ENCODE measurements around the gene CAMK2B. TPM values are rescaled to one million over a fixed set of nuclear protein-coding genes. Genes with fewer than 3 reads are reported as not detected.

The CAMK2B gene
- total RNA-seq, 4 donors from 2014 or later: 0.26 to 0.95 (median 0.69) TPM

DNA sequence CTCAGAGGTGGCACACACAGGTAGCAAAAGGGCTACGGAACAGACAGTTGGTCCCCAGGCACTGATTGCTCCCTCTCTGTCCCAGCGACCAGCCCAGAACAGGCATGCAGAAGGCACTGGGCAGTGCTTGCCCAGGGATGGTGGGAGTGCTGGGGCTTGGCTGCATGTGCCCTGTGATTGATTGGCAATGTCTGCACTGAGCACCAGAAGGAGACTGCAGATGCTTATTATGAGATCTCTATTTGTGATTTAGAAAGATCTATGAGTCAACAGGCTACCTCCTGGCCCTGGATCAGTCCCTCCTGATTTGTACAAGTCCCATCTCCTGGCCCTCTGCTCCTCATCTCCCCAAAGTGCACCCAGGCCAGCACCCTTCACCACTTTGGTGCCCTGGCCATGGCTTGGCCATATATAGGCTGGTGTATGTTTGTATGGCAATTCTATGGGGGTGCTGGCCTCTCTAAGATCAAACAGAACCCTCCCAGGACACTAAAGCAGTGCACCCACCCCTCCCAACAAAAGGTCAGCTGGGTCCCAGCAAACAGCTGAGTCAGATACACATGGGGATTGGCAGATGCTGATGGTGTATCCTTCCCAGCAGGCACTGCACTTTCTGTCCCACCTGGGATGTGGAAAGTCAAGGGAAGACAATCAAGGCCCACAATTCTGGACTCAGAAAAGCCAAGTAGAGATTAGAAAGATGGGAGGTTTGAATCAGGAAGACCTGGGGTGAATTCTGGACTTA is 30.9 kb downstream of the CAMK2B start:
- H3K9me3 ChIP-seq: no peaks in the 10 kb centered on the region
- no peak overlapping the region for H3K4me3 ChIP-seq
- intact Hi-C loops (cut with DNase I): no loop called here
- WGBS, 2 donors: no CpG with 5 or more reads among the region's 2 CpGs
- TF ChIP-seq CTCF (IDR thresholded peaks at IDR 0.05) (no peak), POLR2A (IDR thresholded peaks at IDR 0.05) (no peak)
- no peak overlapping the region for H3K27ac ChIP-seq
- H3K4me1 ChIP-seq: peaks cover 0 to 8% (median 0%) of the 10 kb centered on the region in 3 donors
- DNase-seq: no peak
- peaks cover 0 to 58% (median 0%) of the 10 kb centered on the region in 4 donors for H3K27me3 ChIP-seq
- H3K36me3 ChIP-seq: no peaks in the 10 kb centered on the region

DNA sequence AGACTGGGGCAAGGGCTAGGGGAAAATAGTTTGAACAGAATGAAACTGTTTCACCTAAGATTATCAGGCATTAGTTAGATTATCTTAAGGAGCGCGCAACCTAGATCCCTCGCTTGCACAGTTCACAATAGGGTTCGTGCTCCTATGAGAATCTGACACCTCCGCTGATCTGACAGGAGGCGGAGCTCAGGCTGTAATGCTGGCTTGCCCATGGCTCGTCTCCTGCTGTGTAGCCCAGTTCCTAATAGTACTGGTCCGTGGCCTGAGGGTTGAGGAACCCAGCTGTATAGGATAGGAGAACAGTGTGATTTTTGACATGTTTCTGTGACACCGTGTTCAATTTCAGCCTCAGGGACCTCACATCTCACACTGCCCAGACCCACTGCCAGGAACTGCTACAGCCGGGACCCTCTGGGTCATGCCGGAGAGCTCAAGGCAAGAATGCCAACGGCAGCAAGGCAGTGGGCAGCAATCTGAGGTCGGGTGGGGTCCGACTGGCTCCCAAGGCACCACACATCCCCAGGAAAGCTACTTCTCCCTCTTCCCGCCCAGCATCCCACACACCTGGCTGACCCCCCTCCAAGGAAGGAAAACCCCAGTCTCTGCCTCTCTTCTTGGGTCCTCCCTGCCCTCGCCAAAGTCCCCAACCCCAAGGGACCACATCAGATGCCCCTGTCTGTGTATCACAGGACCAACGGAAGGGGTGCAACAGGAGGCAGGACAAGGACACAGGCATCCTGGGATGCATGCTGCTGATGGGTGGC is 31.7 kb downstream of the CAMK2B start:
- H3K27ac ChIP-seq: no peak overlapping the region
- 29 to 54% methylated on average over 6 to 14 of the region's 17 CpGs for WGBS, 2 donors
- DNase-seq: no peak

DNA sequence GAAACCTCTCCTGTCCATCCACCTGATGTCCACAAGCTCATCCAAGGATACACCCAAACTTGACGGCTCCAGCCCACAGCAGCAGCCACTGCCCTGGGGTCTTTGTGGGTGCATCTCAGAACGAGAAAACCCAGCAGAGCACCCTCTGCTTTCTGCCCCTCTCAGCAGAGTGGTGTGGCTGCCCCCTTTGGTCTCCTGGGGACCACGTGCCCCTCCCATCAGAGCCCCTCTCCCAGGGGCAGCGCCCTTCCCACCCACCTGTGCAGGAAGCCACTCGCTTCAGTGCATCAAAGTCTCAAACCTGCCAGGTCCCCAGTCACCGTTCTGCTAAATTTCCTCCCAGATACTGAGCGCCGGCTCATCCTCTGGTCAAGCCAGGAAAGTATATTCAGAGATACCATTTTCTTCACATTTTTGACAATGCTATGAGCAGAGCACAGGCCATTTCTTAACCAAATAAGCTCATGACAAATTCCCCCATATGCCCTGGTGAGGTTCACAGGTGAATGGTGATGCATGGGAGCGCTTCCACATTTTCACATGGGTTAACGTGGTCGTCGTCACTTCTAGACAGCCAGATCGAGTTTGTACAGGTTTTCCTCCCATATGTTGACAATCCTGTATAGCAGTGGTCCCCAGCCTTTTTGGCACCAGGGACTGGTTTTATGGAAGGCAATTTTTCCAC is 32.4 kb downstream of the CAMK2B start:
- Histone ChIP-seq H3K27me3 (peaks cover 0 to 56% (median 0%) of the 10 kb centered on the region in 4 donors), H3K9me3 (no peaks in the 10 kb centered on the region), H3K27ac (no peak overlapping the region), H3K36me3 (no peaks in the 10 kb centered on the region), H3K4me3 (no peak overlapping the region), H3K4me1 (peaks cover 0 to 8% (median 0%) of the 10 kb centered on the region in 3 donors)
- WGBS, 2 donors: 62 to 65% methylated on average over 11 to 12 of the region's 13 CpGs
- intact Hi-C loops (cut with DNase I): no loop called here
- TF ChIP-seq CTCF (IDR thresholded peaks at IDR 0.05) (no peak), POLR2A (IDR thresholded peaks at IDR 0.05) (no peak)
- no peak for DNase-seq

More for the DNA sequence above, 31.7 kb downstream of the CAMK2B start:
- Histone ChIP-seq H3K36me3 (no peaks in the 10 kb centered on the region), H3K9me3 (no peaks in the 10 kb centered on the region), H3K4me3 (no peak overlapping the region), H3K4me1 (peaks cover 0 to 8% (median 0%) of the 10 kb centered on the region in 3 donors), H3K27me3 (peaks cover 0 to 58% (median 0%) of the 10 kb centered on the region in 4 donors)
- TF ChIP-seq POLR2A (IDR thresholded peaks at IDR 0.05): no peak
- no peak for TF ChIP-seq CTCF (IDR thresholded peaks at IDR 0.05)
- intact Hi-C loops (cut with DNase I): no loop called here

- no peak for TF ChIP-seq POLR2A (IDR thresholded peaks at IDR 0.05)
- no peak for TF ChIP-seq CTCF (IDR thresholded peaks at IDR 0.05)
- DNase-seq: no peak
- Histone ChIP-seq H3K27me3 (peaks cover 0 to 50% (median 0%) of the 10 kb centered on the region in 4 donors), H3K36me3 (no peaks in the 10 kb centered on the region), H3K4me3 (no peak overlapping the region), H3K9me3 (no peaks in the 10 kb centered on the region), H3K4me1 (peaks cover 0 to 8% (median 0%) of the 10 kb centered on the region in 3 donors), H3K27ac (no peak overlapping the region)
- 55 to 86% methylated on average over 1 of the region's 1 CpG for WGBS, 2 donors
- intact Hi-C loops (cut with DNase I): no loop called here
Observed at GRCh38 chr7:44292420-44292817, 33.0 kb downstream of the CAMK2B start.

All from esophagus squamous epithelium (tissue), 5 donors.